ENCODE measurements around the gene THSD7B. TPM values are rescaled to one million over a fixed set of nuclear protein-coding genes. Genes with fewer than 3 reads are reported as not detected.

THSD7B gene
- total RNA-seq, 1 donor from 2014 or later, result 0.19 TPM

DNA sequence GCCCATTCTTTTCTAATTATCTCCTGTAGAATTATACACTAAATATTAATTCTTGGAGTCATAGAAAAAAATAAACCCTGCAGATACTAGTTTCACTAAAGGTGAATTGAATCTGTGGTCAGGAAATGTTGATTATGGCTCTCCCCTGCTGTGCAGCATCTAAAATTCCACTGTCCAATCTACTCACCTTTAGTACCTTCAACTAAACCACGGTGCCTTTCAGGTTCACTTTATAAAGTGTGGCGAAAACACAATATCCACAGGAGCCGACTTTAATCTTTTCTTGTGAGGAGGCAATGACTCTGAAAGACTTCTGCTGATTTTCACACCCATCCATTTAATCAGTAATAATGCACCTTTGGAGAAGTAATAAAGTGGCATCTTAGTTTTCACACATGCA lies 402.3 kb downstream of the THSD7B start:
- Mint-ChIP-seq H3K36me3 (ENCODE audit: low read depth) (no peaks in the 10 kb centered on the region), H3K27me3 (ENCODE audit: low read depth) (peaks cover 3% of the 10 kb centered on the region), H3K4me3 (no peak overlapping the region), H3K9me3 (peaks cover 6% of the 10 kb centered on the region), H3K4me1 (no peaks in the 10 kb centered on the region), H3K27ac (ENCODE audit: unreplicated experiment) (no peak overlapping the region)
- TF ChIP-seq, protein P1, sequence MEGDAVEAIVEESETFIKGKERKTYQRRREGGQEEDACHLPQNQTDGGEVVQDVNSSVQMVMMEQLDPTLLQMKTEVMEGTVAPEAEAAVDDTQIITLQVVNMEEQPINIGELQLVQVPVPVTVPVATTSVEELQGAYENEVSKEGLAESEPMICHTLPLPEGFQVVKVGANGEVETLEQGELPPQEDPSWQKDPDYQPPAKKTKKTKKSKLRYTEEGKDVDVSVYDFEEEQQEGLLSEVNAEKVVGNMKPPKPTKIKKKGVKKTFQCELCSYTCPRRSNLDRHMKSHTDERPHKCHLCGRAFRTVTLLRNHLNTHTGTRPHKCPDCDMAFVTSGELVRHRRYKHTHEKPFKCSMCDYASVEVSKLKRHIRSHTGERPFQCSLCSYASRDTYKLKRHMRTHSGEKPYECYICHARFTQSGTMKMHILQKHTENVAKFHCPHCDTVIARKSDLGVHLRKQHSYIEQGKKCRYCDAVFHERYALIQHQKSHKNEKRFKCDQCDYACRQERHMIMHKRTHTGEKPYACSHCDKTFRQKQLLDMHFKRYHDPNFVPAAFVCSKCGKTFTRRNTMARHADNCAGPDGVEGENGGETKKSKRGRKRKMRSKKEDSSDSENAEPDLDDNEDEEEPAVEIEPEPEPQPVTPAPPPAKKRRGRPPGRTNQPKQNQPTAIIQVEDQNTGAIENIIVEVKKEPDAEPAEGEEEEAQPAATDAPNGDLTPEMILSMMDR (conservative IDR thresholded peaks at IDR 0.05), result no peak
- DNase-seq (ENCODE audit: low read depth, low spot score), result no peak

DNA sequence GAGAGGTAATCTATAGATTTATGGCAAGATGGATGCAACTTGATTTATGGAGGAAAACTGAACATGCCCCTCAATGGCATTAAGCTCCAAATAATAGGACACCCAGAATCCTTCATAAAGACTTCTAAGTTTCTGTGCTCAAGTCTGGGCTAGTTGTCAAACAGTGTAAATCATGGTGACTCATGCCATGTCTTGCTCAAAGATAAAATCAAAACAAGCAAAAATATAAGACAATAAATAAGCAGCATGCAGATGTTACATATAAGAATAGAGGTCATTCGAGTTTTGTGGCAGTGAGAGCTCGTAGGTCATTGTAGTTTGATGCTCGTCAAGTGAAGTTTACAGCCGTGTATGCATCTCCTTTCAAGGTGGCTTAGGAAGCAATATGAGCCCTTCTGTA lies 403.2 kb downstream of the THSD7B start:
- TF ChIP-seq, protein P1 (conservative IDR thresholded peaks at IDR 0.05), result no peak
- Mint-ChIP-seq H3K27me3 (ENCODE audit: low read depth) (peaks cover 3% of the 10 kb centered on the region), H3K4me3 (no peak overlapping the region), H3K9me3 (peaks cover 2% of the 10 kb centered on the region), H3K4me1 (no peaks in the 10 kb centered on the region), H3K27ac (ENCODE audit: unreplicated experiment) (no peak overlapping the region), H3K36me3 (ENCODE audit: low read depth) (no peaks in the 10 kb centered on the region)
- DNase-seq (ENCODE audit: low read depth, low spot score), result no peak

DNA sequence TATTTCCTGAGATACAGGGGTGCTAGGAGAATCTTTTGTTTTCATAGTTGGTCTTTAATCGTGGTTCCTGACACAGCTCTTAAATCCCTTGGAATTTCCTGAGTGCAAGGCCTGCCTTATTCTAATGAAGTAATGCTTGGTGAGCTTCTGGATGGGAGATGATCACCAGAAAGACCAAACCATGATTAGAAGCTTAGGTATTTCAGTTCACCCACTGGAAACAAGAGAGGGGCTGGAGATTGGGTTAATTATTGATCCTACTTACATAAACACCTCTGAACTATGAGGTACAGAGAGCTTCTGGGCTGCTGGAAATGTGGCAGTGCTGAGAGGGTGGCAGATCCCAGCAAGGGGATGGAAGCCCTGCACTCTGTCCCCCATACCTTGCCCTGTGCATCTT lies 406.8 kb downstream of the THSD7B start:
- Mint-ChIP-seq H3K4me3 (no peak overlapping the region), H3K27ac (ENCODE audit: unreplicated experiment) (no peak overlapping the region), H3K36me3 (ENCODE audit: low read depth) (no peaks in the 10 kb centered on the region), H3K9me3 (no peaks in the 10 kb centered on the region), H3K4me1 (no peaks in the 10 kb centered on the region), H3K27me3 (ENCODE audit: low read depth) (peaks cover 3% of the 10 kb centered on the region)
- DNase-seq (ENCODE audit: low read depth, low spot score), result no peak
- TF ChIP-seq, protein P1 (conservative IDR thresholded peaks at IDR 0.05), result no peak

DNA sequence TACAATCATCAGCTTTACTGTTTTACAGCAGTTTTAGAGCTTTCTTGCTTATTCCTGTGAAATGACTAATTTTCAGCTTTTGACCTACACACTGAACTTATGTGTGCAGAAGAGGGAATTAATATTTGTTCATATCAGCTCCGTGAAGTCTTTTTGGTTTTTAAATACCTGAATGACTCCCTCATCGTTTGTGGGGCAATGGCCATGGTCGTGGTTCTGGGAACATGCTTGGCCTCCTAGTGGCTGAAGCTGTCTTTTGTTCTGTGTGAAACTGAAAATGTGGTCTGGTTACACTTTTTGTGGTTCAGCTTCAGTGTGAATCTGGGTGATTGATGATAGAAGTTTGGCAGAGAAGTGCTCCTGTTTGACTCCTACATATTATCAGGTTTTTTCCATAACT lies 408.1 kb downstream of the THSD7B start:
- H3K9me3 Mint-ChIP-seq, result no peaks in the 10 kb centered on the region
- no peak overlapping the region for H3K4me3 Mint-ChIP-seq
- no peaks in the 10 kb centered on the region for H3K36me3 Mint-ChIP-seq (ENCODE audit: low read depth)
- no peaks in the 10 kb centered on the region for H3K27me3 Mint-ChIP-seq (ENCODE audit: low read depth)
- H3K4me1 Mint-ChIP-seq, result no peaks in the 10 kb centered on the region
- TF ChIP-seq, protein P1 (conservative IDR thresholded peaks at IDR 0.05), result peak; percentile 52
- no peak overlapping the region for H3K27ac Mint-ChIP-seq (ENCODE audit: unreplicated experiment)
- DNase-seq (ENCODE audit: low read depth, low spot score), result no peak

DNA sequence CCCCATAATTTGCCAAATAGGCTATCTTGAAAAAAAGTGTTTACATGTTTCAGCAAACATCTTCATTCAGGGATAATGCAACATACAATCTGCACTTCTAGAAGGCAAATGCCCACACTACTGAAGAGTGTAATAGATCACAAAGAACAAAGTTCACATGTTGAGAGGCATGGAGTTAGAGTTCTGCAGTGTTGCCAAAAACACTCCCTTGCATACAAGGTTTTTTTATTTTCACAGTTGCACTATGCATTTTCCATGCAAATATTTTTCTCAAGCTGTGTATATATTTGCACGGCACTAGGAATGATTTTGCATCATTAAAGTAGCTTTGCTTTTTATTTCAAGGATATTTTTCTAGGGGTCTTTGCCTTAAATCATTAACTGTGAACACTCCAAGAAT lies 409.9 kb downstream of the THSD7B start:
- Mint-ChIP-seq H3K4me3 (no peak overlapping the region), H3K4me1 (no peaks in the 10 kb centered on the region), H3K27me3 (ENCODE audit: low read depth) (no peaks in the 10 kb centered on the region), H3K36me3 (ENCODE audit: low read depth) (no peaks in the 10 kb centered on the region), H3K9me3 (no peaks in the 10 kb centered on the region), H3K27ac (ENCODE audit: unreplicated experiment) (no peak overlapping the region)
- no peak for DNase-seq (ENCODE audit: low read depth, low spot score)
- TF ChIP-seq, protein P1 (conservative IDR thresholded peaks at IDR 0.05), result no peak

DNA sequence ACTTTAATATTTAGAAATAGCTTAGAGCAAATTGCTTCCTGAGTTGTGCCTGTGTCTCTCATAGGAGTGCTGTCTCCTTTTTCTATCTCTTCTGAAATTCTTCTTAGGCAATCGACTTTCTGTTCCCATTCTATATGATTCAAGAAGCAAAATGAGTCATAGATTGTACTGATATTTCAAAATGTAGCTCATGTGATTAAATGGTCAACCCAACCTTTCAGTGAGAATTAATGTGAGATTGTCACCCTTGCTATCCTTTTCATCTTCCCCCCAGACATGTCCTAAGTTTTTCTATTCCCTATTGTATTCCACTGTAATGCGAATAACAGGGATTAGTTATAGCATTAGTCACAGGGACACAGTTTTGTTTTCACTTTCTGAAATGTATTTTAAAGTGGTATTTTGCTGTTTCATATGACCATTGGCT lies 413.6 kb downstream of the THSD7B start:
- Mint-ChIP-seq H3K4me3 (no peak overlapping the region), H3K27ac (ENCODE audit: unreplicated experiment) (no peak overlapping the region), H3K36me3 (ENCODE audit: low read depth) (no peaks in the 10 kb centered on the region), H3K4me1 (no peaks in the 10 kb centered on the region), H3K9me3 (no peaks in the 10 kb centered on the region), H3K27me3 (ENCODE audit: low read depth) (no peaks in the 10 kb centered on the region)
- TF ChIP-seq, protein P1 (conservative IDR thresholded peaks at IDR 0.05), result no peak
- DNase-seq (ENCODE audit: low read depth, low spot score), result no peak

All from neural crest cell (in vitro differentiated cells).